Measurements from ENCODE around the gene FAM13A.

FAM13A gene

GRCh38 chr4:88734403-88734949, 322.5 kb downstream of the FAM13A start:
- TF ChIP-seq REST (IDR thresholded peaks at IDR 0.05; ENCODE audit: low read depth) (no peak), NFIC (IDR thresholded peaks at IDR 0.05) (no peak), USF1 (IDR thresholded peaks at IDR 0.05) (no peak), FOXM1 (IDR thresholded peaks at IDR 0.05; ENCODE audit: borderline replicate concordance, low read depth) (no peak), EGR1 (IDR thresholded peaks at IDR 0.05) (no peak), ZBTB7A (IDR thresholded peaks at IDR 0.05; ENCODE audit: low read depth) (no peak)

GRCh38 chr4:88732714-88733368, 324.1 kb downstream of the FAM13A start:
- TF ChIP-seq NFIC (IDR thresholded peaks at IDR 0.05) (no peak), RAD21 (IDR thresholded peaks at IDR 0.05; ENCODE audit: low read depth) (no peak), YY1 (IDR thresholded peaks at IDR 0.05; ENCODE audit: low read depth) (no peak), TCF12 (IDR thresholded peaks at IDR 0.05; ENCODE audit: low read depth) (no peak), EGR1 (IDR thresholded peaks at IDR 0.05) (no peak), CREB1 (IDR thresholded peaks at IDR 0.05; ENCODE audit: low read depth) (no peak)

GRCh38 chr4:88731381-88731780, 325.6 kb downstream of the FAM13A start:
- no peak for TF ChIP-seq TEAD4 (IDR thresholded peaks at IDR 0.05)
- no peak for TF ChIP-seq TAF1 (IDR thresholded peaks at IDR 0.05; ENCODE audit: low read depth)
- no peak for TF ChIP-seq NFIC (IDR thresholded peaks at IDR 0.05)
- no peak for TF ChIP-seq RAD21 (IDR thresholded peaks at IDR 0.05; ENCODE audit: low read depth)
- no peak for TF ChIP-seq CEBPB (IDR thresholded peaks at IDR 0.05)
- TF ChIP-seq FOXM1 (IDR thresholded peaks at IDR 0.05; ENCODE audit: borderline replicate concordance, low read depth): no peak
- no peak for TF ChIP-seq REST (IDR thresholded peaks at IDR 0.05; ENCODE audit: low read depth)
- no peak for TF ChIP-seq USF1 (IDR thresholded peaks at IDR 0.05)
- no peak for TF ChIP-seq TCF12 (IDR thresholded peaks at IDR 0.05; ENCODE audit: low read depth)
- TF ChIP-seq CREB1 (IDR thresholded peaks at IDR 0.05; ENCODE audit: low read depth): no peak
- TF ChIP-seq ZBTB7A (IDR thresholded peaks at IDR 0.05; ENCODE audit: low read depth): no peak
- TF ChIP-seq YY1 (IDR thresholded peaks at IDR 0.05; ENCODE audit: low read depth): no peak
- TF ChIP-seq EGR1 (IDR thresholded peaks at IDR 0.05): no peak
- TF ChIP-seq MAX (IDR thresholded peaks at IDR 0.05): no peak
- TF ChIP-seq EP300 (IDR thresholded peaks at IDR 0.05; ENCODE audit: borderline replicate concordance): no peak

GRCh38 chr4:88730811-88731210, 326.2 kb downstream of the FAM13A start:
- TF ChIP-seq ZBTB7A (IDR thresholded peaks at IDR 0.05; ENCODE audit: low read depth): no peak
- TF ChIP-seq FOXM1 (IDR thresholded peaks at IDR 0.05; ENCODE audit: borderline replicate concordance, low read depth): no peak
- TF ChIP-seq EGR1 (IDR thresholded peaks at IDR 0.05): no peak
- TF ChIP-seq TAF1 (IDR thresholded peaks at IDR 0.05; ENCODE audit: low read depth): no peak
- no peak for TF ChIP-seq REST (IDR thresholded peaks at IDR 0.05; ENCODE audit: low read depth)
- TF ChIP-seq CEBPB (IDR thresholded peaks at IDR 0.05): no peak
- TF ChIP-seq YY1 (IDR thresholded peaks at IDR 0.05; ENCODE audit: low read depth): no peak
- no peak for TF ChIP-seq TCF12 (IDR thresholded peaks at IDR 0.05; ENCODE audit: low read depth)
- TF ChIP-seq USF1 (IDR thresholded peaks at IDR 0.05): no peak
- TF ChIP-seq EP300 (IDR thresholded peaks at IDR 0.05; ENCODE audit: borderline replicate concordance): no peak
